ENCODE data around the gene HARS1.
"Not testable (repeated sequence)": the region's sequence is repeated elsewhere in the genome, so short reads cannot be mapped to it uniquely, and the experiment has no call there.

The HARS1 gene

GRCh38 chr5:140674629-140675028 is 16.5 kb downstream of the HARS1 start:
- DNase-seq (ENCODE audit: low read depth, low spot score), result no peak

GRCh38 chr5:140674211-140674610 is 17.0 kb downstream of the HARS1 start:
- no peak for DNase-seq (ENCODE audit: low read depth, low spot score)

DNA sequence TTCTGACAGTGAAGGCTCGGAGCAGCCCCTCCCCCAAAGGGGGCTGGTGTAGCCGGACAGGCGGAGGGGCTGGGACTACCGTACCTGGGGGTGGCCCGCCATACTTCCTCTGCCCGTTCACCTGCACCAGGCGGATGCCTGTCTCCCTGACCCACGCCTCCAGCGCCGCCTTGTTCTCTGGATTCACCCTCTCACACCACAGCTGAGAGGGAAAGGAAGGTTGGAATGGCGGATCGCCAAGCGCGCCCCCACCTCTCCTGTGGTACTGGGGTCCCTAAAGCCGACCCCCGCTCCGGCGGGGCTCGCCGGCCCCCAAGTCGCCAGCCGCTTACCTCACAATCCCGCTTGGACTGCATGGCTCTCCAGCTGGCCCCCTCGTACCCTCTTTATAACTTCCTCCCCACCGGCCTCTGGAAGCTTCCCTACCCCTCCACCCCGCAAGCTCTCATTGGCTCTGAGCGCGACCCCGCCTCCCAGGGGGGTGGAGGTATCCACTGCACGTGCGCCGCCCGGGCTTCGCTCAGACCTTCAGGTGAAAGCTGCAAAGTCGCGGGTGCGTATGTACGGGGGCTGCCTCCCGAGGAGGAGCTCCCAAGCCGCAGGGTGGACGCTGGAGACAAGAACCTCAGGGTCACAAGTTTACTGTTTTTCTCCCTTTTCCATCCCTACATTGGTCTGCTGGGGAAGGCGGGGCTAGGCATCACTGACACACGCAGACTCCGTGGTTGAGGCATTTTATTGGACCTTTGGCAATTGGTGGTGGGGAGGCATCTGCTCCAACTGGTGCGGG is 17.8 kb downstream of the HARS1 start, which contains the start of gene DND1:
TSS of gene DND1 (minus strand) at position 390 of the 790 bp plus-strand sequence. CDS start at position 356, 34 bp downstream.
- DNase-seq (ENCODE audit: low read depth, low spot score), result no peak

GRCh38 chr5:140672455-140673186 is 18.5 kb downstream of the HARS1 start:
- DNase-seq (ENCODE audit: low read depth, low spot score), result peak; percentile 63

DNA sequence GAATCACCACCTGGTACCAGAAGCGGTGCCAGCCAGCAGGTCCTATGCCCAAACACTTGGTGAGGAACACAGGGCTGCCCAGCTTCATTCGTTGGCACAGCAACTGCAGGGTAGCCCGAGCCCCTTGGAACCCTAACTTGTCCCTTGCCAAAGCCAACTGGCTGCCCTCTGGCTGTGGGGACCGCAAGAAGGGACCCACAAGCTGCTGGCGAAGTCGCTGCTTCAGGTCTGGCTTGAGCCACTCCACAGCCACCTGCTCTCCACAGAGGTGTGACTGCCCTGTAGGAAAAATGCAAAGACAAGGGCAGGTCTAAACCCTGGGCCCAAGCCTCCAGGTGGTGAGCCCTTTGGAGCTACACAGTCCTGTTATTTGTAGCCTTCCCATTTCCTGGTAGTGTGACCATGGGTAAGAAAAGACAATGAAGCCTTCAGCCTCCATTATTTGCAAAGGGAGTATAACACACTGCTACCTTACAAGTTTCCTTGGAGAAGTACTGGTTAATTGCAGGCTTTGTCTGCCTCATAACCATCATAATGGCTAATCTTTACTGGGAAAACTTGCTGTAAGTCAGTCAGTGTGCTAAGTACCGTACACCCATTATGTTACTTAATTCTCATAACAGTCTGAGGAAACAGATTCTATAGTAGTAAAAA is 19.6 kb downstream of the HARS1 start:
- DNase-seq (ENCODE audit: low read depth, low spot score), result no peak

GRCh38 chr5:140671035-140671434 is 20.1 kb downstream of the HARS1 start:
- not testable (repeated sequence) for DNase-seq (ENCODE audit: low read depth, low spot score)

- peak; percentile 96 for DNase-seq (ENCODE audit: low read depth, low spot score)
Measured at GRCh38 chr5:140664359-140665119, 26.6 kb downstream of the HARS1 start, which contains the start of gene WDR55. Gene WDR55 (plus strand): TSS chr5:140664904. CDS start chr5:140664913, 9 bp downstream.

DNA sequence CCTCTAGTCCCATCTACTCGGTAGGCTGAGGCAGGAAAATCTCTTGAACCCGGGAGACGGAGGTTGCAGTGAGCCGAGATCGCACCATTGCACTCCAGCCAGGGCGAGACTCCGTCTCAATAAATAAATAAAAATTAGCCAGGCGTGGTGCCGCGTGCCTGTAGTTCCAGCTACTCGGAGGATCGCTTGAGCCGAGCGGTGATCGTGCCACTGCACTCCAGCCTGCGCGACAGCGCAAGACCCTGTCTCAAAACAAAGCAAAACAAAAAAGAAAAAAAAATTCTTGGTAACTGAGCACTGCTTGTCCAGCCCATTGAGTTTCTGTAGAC is 27.2 kb downstream of the HARS1 start:
- no peak for DNase-seq (ENCODE audit: low read depth, low spot score)

DNA sequence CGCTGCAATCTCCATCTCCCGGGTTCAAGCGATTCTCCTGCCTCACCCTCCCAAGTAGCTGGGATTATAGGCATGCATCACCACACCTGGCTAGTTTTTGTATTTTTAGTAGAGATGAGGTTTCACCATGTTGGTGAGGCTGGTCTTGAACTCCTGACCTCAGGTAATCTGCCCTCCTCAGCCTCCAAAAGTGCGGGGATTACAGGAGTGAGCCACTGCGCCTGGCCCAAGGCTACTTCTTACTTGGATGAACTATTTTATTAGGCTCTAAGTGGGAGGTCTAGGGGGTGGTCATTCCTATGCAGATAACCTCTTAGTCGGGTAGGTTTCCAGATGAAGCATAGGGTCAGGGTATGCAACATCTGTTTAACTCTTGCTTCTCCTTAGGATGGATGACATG is 30.8 kb downstream of the HARS1 start:
- not testable (repeated sequence) for DNase-seq (ENCODE audit: low read depth, low spot score)

DNA sequence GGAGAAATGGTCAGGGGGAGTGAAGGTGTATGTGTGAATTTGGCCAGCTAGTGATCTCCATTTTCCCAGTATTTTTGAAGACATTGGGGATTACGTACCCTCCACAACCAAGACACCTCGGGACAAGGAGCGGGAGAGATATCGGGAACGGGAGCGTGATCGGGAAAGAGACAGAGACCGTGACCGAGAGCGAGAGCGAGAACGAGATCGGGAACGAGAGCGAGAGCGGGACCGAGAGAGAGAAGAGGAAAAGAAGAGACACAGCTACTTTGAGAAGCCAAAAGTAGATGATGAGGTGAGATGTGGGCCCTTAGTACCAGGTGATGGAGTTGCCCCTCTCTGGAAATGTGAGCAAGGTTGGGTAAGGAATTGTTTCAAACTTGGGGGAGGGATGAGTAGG is 32.3 kb downstream of the HARS1 start:
- DNase-seq (ENCODE audit: low read depth, low spot score), result no peak

DNA sequence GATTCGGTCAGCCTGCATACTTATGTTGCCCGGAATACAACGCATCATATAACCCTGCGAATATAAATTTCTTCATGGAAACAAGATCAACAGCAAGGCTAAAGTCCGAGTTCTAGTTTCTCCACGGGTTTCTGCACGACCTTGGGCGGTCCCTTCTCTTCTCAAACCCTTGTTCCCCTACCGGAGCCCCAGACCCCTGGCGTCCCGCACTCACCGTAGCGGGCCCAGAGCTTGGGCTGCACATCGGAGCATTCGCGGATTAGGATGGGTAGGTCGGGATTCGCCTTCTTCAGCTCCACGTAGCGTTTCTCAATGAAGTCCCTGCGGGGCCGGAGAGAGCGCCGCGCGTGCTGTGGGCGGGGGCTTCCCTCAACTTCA is 44.1 kb downstream of the HARS1 start:
- DNase-seq (ENCODE audit: low read depth, low spot score), result no peak

DNA sequence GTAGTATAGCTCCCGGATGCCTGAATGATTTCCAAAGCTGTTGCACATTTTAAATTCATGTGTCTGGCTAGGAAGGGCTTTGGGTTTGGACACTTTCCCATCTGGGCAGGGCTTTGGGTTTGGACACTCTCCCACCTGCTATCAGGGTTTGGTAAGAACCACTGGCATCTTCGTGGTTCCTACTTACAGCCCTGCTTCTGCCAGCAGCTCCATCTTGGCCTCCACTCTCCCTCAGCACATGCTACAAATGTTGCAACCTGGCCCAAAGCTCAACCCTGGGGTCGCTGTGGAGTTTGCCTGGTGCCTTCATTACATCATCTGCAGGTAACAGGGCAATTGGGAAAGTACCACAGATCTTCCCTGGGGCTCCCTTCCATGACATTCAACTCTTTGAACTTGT is 48.5 kb downstream of the HARS1 start:
- no peak for DNase-seq (ENCODE audit: low read depth, low spot score)

GRCh38 chr5:140641716-140642115 is 49.5 kb downstream of the HARS1 start:
- no peak for DNase-seq (ENCODE audit: low read depth, low spot score)

DNA sequence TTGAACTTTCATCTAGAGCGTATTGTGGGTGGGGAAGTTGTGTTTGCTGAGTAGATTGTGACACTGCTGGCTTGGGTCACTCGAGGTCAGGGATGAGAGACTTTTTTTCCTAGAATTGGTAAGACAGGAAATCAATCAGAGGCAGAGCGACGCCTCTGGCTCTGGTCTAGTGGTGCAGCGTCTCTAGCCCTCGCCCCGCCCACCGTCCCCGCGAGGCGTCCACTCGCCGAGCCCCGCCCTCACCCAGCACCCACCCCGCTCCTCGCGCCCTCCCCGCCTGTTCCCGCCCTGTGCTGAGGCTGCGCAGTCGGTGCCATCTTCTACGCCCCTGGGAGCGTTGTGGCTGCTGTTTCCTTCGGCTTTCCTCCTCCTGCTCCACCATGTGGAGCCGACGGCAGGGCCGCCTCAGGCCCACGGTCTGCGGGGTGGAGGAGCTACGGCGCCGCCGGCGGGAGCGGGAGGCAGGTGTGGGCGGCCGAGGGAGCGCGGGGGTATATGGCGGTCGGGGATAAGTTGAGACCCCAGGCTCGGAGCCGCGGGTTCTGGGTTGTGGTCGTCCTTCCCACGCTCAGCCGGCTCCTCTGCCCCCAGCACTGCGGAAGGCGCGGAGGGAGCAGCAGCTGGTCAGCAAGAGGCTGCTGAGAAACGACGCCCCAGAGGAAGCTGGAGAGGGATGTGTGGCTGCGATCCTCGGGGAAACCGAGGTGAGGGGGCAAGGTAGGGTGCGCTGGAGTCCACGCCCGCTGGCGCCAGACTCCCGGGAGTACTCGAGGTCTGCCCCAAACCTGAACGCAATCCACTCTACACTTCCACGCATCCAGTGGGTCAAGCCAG is 51.8 kb downstream of the HARS1 start, which contains the start of gene TMCO6:
TSS of gene TMCO6 (plus strand) at position 304 of the 834 bp plus-strand sequence. CDS start at position 381, 77 bp downstream.
- peak; percentile 94 for DNase-seq (ENCODE audit: low read depth, low spot score)

GRCh38 chr5:140638898-140639147 is 52.3 kb downstream of the HARS1 start:
- not testable (repeated sequence) for DNase-seq (ENCODE audit: low read depth, low spot score)

DNA sequence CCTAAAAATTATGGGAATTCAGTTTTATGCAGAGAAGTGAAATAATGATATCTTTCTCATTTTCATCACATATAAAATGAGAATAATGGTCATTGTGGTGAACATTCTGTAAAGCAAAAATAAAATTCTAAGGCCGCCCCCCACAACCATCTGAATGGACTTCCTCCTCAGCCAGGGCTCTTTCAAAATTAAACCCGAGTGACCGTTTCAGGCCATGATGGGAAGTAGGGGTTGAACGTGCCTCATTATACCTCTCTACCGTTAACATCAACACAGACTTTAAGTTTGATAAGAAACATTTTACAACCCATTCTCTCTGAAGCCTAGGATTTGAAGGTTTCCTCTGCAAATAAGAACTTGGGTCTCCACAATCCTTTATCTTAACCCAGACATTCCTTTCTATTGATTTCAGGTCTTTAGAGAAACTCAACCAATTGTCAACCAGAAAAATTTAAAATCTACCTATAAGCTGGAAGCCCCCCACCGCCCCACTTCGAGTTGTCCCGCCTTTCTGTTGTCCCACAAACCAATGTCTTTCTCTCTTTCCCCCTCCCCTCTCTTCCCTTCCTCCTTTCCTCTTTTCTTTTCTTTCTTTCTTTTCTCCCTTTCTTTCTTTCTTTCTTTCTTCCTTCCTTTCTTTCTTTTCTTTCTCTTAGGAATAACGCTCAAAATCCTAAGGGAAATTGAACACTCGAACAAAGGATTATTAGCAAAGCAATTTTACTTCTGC is 53.6 kb downstream of the HARS1 start:
- no peak for DNase-seq (ENCODE audit: low read depth, low spot score)

DNA sequence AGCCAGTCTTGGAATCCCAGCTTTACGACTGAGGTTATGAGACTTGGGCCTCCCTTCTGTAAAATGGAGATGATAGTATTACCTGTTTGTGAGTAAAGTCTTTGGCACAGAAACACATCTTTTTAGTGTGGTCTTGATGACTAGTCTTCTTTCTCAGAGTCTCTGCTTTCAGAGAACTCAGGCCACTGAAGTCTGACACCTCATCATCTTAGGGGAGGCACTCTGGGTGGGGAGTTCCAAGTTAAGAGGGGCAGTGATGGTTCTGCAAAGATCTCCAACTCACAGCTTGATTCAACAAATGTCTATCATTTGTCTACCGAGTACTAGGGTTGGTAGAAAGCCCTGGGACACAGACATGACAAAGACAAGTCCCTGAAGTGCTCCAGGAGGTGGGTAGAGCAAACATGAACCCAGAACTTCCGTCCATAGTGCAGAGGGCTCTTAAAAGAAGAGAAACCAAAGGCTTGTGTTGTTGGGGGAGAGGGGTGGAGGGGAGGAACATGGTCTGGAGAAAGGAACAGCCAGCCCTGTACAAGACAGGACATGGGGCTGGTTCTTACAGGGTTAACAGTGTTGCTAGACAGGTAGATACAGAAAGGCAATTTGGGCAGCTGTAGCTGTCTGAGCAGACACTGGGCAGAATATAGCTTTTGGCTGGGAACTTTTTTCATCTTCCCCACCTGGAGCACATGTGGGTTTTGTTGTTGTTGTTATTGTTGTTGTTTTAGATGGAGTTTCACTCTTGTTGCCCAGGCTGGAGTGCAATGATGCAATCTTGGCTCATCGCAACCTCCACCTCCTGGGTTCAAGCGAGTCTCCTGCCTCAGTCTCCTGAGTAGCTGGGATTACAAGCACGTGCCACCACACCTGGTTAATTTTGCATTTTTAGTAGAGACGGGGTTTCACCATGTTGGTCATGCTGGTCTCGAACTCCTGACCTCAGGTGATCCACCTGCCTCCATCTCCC is 55.6 kb downstream of the HARS1 start:
- DNase-seq (ENCODE audit: low read depth, low spot score), result no peak

DNA sequence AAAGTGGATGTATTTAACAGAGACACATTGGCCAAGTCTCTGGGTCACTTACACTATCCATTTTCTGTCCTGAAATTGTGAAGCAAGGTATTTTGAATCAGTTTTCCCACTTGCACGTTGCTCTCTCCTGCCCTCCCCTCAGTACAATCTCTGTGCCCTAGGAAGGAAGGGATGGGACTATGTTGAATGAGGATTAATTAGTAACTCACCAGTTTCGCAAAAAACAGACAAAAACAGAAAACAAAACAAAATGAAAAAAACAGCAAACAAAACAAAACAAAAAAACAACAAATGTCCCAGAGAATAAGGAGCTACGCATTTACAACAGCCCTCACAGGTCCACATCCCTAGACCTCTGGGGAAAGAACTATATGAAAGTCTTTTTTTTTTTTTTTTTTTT is 57.1 kb downstream of the HARS1 start:
- DNase-seq (ENCODE audit: low read depth, low spot score), result no peak

DNA sequence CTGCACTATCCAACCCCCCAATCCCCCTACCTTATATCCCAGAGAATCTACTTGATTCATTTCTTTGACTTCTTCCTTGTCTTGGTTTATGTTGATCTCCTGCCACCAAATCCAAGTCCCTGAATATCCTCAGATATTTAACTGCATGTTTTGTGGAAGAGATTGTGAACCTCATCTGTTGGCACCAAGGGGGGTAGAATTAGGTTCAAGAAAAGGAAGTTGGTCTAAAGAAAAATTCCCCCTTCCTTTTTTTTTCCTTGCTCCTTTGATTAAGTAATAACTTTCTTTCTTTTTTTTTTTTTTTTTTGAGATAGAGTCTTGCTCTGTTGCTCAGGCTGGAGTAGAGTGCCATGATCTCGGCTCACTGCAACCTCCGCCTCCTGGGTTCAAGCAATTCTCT is 57.7 kb downstream of the HARS1 start:
- no peak for DNase-seq (ENCODE audit: low read depth, low spot score)
